A673 (cell line): Measurements from ENCODE around the gene FAM43A. TPM values are rescaled to one million over a fixed set of nuclear protein-coding genes. Genes with fewer than 3 reads are reported as not detected.

Experiments used
- BruUV-seq: library from RNA; stranded (reverse); fragments of 400-500 nt; replicated peaks from 2 replicates; lab custom pipeline; 2021; lab: Mats Ljungman, UMichigan
- CTCF ChIA-PET: fragments of 300-600 bp; sonication (Branson Sonifier 250); formaldehyde crosslinking; loops from one replicate; lab custom pipeline; 2022; ENCODE audit warnings: antibody characterized with exemption; lab: Charles Lee
- POLR2A ChIA-PET: fragments of 300-600 bp; sonication (Branson Sonifier 250); formaldehyde crosslinking; loops from one replicate; lab custom pipeline; 2022; ENCODE audit warnings: antibody characterized with exemption; ENCODE audit not compliant: low non-redundant PET; lab: Charles Lee
- DNase-seq: peaks from one replicate; pipeline ENCODE4 v3.0.0-alpha.2; 2015; ENCODE audit warnings: low spot score
- H3K27ac ChIP-seq: fragments of 200-600 bp; sonication (generic); 2 replicates; pipeline ENCODE4 v1.5.1; 2016; ENCODE audit warnings: mixed run types, low read depth, mild to moderate bottlenecking, mixed read lengths, antibody characterized with exemption, low read length; ENCODE audit not compliant: poor library complexity, severe bottlenecking
- H3K27me3 ChIP-seq: fragments of 200-600 bp; sonication (generic); replicated peaks from 2 replicates; pipeline ENCODE4 v1.6.1; 2017; ENCODE audit warnings: mixed run types, low read depth, mild to moderate bottlenecking, mixed read lengths, antibody characterized with exemption, low read length; ENCODE audit not compliant: insufficient read depth, poor library complexity
- H3K36me3 ChIP-seq: fragments of 200-600 bp; sonication (generic); 2 replicates; pipeline ENCODE4 v1.6.1; 2016; ENCODE audit warnings: mixed run types, mild to moderate bottlenecking, mixed read lengths, antibody characterized with exemption, low read length; ENCODE audit not compliant: insufficient read depth, poor library complexity, severe bottlenecking
- H3K4me1 ChIP-seq: fragments of 200-600 bp; sonication (generic); 2 replicates; pipeline ENCODE4 v1.6.1; 2017; ENCODE audit warnings: mixed run types, mild to moderate bottlenecking, mixed read lengths, antibody characterized with exemption, low read length; ENCODE audit not compliant: insufficient read depth, poor library complexity, severe bottlenecking
- H3K4me3 ChIP-seq: fragments of 200-600 bp; sonication (generic); 2 replicates; pipeline ENCODE4 v1.5.1; 2016; ENCODE audit warnings: low read depth, mixed run types, mild to moderate bottlenecking, mixed read lengths, low read length; ENCODE audit not compliant: poor library complexity, severe bottlenecking
- H3K9me3 ChIP-seq: fragments of 200-600 bp; sonication (generic); 2 replicates; pipeline ENCODE4 v1.6.1; 2016; ENCODE audit warnings: mixed run types, low read depth, mild to moderate bottlenecking, mixed read lengths, antibody characterized with exemption, low read length; ENCODE audit not compliant: poor library complexity, severe bottlenecking
- EZH2 ChIP-seq: fragments of 200-600 bp; sonication (generic); IDR thresholded peaks from 2 replicates; pipeline ENCODE4 v1.6.1; 2017; ENCODE audit warnings: borderline replicate concordance, low read depth, mild to moderate bottlenecking, mixed read lengths, antibody characterized with exemption, low read length; ENCODE audit not compliant: poor library complexity, severe bottlenecking
- intact Hi-C: fragments of 100-400 bp; cut with micrococcal nuclease; formaldehyde crosslinking; loops from one replicate; pipeline ENCODE4 v1.10.0; 2022; ENCODE audit not compliant: unreplicated experiment
- total RNA-seq: library from RNA; stranded (reverse); gene quantifications from 2 replicates; pipeline ENCODE4 v1.2.3, GENCODE V29; 2021
- TF ChIP-seq, protein P1 (sequence below): fragments of 300-800, 200-600 bp; sonication (generic); conservative IDR thresholded peaks from 2 replicates; pipeline ENCODE4 v1.5.1; 2017; ENCODE audit warnings: low read depth, mild to moderate bottlenecking, antibody characterized with exemption, low read length, moderate library complexity, mixed read lengths

Gene FAM43A
- total RNA-seq, 1 experiment from 2014 or later, result 38.7 TPM

DNA sequence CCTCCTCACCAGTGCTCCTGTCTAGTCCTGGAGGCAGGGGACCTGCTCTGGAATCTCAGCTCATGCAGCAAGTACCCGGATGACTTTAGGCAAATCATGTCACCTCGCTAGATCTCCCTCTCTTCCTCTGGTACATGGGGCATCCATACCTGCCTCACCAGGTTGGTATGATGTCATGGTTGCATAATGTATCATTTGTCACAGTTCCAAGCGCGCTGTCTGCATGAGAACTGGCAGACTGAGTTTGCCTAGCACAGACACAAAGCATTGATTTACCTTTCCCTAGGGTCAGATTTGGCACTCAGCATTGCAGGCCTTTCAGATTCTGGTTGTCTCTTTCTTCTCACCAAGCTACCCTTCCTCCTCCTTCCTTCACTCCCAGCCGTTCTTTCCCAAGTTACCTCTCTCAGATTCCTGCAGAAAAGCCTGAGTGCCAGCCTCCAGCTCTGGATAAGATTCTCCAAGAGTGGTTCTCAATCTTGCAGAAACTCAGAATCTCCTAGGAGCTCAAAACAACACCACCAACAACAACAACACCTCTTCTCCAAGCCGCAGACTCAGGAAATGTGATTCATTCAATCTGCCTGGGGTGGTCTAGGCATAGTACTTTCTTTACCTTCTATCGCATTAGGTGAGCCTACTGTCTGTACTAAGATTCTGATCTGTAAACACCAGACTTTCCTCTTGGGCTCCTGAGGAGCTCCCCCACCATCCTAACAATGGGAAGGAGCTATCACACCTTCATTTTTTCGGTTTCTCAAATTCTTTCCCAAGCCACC is 29.5 kb downstream of the FAM43A start:
- POLR2A ChIA-PET, result no interaction called here
- Histone ChIP-seq H3K27ac (no peak overlapping the region), H3K9me3 (no peaks in the 10 kb centered on the region), H3K36me3 (no peaks in the 10 kb centered on the region), H3K4me1 (no peaks in the 10 kb centered on the region), H3K4me3 (no peak overlapping the region), H3K27me3 (no peaks in the 10 kb centered on the region)
- CTCF ChIA-PET, result no interaction called here
- no peak for TF ChIP-seq EZH2
- TF ChIP-seq, protein P1, sequence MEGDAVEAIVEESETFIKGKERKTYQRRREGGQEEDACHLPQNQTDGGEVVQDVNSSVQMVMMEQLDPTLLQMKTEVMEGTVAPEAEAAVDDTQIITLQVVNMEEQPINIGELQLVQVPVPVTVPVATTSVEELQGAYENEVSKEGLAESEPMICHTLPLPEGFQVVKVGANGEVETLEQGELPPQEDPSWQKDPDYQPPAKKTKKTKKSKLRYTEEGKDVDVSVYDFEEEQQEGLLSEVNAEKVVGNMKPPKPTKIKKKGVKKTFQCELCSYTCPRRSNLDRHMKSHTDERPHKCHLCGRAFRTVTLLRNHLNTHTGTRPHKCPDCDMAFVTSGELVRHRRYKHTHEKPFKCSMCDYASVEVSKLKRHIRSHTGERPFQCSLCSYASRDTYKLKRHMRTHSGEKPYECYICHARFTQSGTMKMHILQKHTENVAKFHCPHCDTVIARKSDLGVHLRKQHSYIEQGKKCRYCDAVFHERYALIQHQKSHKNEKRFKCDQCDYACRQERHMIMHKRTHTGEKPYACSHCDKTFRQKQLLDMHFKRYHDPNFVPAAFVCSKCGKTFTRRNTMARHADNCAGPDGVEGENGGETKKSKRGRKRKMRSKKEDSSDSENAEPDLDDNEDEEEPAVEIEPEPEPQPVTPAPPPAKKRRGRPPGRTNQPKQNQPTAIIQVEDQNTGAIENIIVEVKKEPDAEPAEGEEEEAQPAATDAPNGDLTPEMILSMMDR, result no peak
- DNase-seq, result no peak
- intact Hi-C loops, result no loop called here
- BruUV-seq, result no TSS peak

DNA sequence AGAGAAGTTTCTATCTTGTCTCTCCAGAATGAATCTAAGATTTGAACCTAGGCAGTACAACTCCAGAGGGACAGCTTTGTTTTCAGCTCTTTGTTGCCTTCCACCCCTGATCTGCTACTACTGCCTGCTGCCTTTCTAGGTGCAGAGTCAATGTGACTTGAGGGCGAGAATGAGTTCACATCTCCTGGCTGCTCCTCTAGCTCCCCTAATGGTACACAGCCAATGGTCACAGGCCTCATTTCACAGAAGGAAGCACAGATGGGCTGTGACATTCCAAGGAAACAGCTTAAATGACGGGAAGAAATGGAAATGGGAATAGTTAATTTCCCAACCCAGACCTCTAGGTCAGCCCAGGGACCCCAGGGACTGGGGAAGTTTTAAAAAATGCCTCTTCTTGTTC is 32.4 kb downstream of the FAM43A start:
- H3K36me3 ChIP-seq, result no peaks in the 10 kb centered on the region
- TF ChIP-seq, protein P1, result no peak
- no peak for TF ChIP-seq EZH2
- no peaks in the 10 kb centered on the region for H3K4me1 ChIP-seq
- H3K27me3 ChIP-seq, result no peaks in the 10 kb centered on the region
- DNase-seq, result no peak
- H3K9me3 ChIP-seq, result no peaks in the 10 kb centered on the region
- CTCF ChIA-PET, result no interaction called here
- BruUV-seq, result no TSS peak
- POLR2A ChIA-PET, result no interaction called here
- no peak overlapping the region for H3K4me3 ChIP-seq
- H3K27ac ChIP-seq, result no peak overlapping the region
- intact Hi-C loops, result no loop called here

GRCh38 chr3:194720048-194720447 is 34.4 kb downstream of the FAM43A start:
- Histone ChIP-seq H3K27ac (no peak overlapping the region), H3K4me3 (no peak overlapping the region), H3K9me3 (no peaks in the 10 kb centered on the region), H3K36me3 (no peaks in the 10 kb centered on the region), H3K4me1 (no peaks in the 10 kb centered on the region), H3K27me3 (no peaks in the 10 kb centered on the region)
- CTCF ChIA-PET, result no interaction called here
- no peak for DNase-seq
- intact Hi-C loops, result no loop called here
- no TSS peak for BruUV-seq
- POLR2A ChIA-PET, result no interaction called here
- TF ChIP-seq, protein P1, result no peak
- no peak for TF ChIP-seq EZH2
